ENCODE results near the gene RGS3.

DNA sequence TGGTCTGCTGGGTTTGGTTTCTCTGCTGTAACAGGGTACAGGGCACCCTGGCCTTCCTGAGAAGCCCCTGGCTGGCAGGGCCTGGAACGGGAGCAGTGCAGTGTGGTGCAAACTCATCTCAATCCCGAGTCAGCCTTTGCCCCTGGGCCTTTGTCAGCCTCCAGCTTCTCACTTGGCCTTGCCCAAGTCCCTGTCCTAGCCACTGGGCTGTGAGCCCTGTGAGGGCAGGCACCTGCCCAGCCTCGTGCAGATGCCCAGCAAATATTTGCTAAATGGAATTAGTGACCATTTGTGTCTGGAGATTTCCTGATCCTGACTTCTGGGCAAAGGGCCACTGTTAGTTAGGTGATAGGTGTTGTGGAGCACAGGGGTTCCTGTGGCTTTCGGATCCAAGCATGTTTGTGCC, 13.0 kb downstream of the RGS3 start:
- TF ChIP-seq CTCF (IDR thresholded peaks at IDR 0.05; ENCODE audit: low read depth, low read length) (no peak), EZH2phosphoT487 (IDR thresholded peaks at IDR 0.05; ENCODE audit: low read depth) (no peak)

All from OCI-LY3 (cell line).